K562 (cell line): ENCODE results near the gene PHF19. TPM values are rescaled to one million over a fixed set of nuclear protein-coding genes. Genes with fewer than 3 reads are reported as not detected.
A peak's percentile ranks its signal among the peaks of the same experiment; 100 is the strongest.

Experiments
- ATAC-seq: fragments of 200-7000 bp; cut with Tn5 transposase; 3 replicates; pipeline ENCODE4 v1.9.1; 2020; ENCODE audit warnings: moderate library complexity
- BruUV-seq: library from RNA; stranded (reverse); fragments of 400-500 nt; replicated peaks from 2 replicates; lab custom pipeline; 2021; lab: Mats Ljungman, UMichigan
- CTCF ChIA-PET: fragments of 300-600 bp; formaldehyde crosslinking; extraction: SDS; loops from one replicate; lab custom pipeline; 2021; ENCODE audit warnings: low intra/inter-chr PET ratio; lab: Yijun Ruan, JAX
- POLR2A ChIA-PET: fragments of 300-600, 350-650 bp; sonication (Branson Sonifier 250); formaldehyde crosslinking; extraction: SDS; loops from one replicate; lab custom pipeline; 2021; ENCODE audit warnings: antibody characterized with exemption, inconsistent platforms; lab: Yijun Ruan, JAX
- DNase-seq, 4 experiments: peaks; one replicate each; pipeline versions ENCODE4 v3.0.0 to v3.0.0-alpha.2; 2011 to 2018; ENCODE audit warnings: low spot score in 3 of 4, mixed read lengths in 3 of 4; ENCODE audit errors: extremely low read depth in 1 of 4
- FAIRE-seq: peaks from 2 replicates; lab custom pipeline; 2011; peaks lifted over from hg19 to GRCh38; lab: Jason Lieb, UNC
- H2AFZ ChIP-seq: 2 replicates; pipeline ENCODE4 v1.6.0; 2011; ENCODE audit warnings: low read depth, low read length, control low read depth, inconsistent platforms
- H3K27ac ChIP-seq: fragments of 200-600 bp; 3 replicates; pipeline ENCODE4 v1.8.0; 2011; ENCODE audit warnings: low read depth, mild to moderate bottlenecking, control low read depth, inconsistent platforms, low read length, moderate library complexity, mixed read lengths; ENCODE audit errors: extremely low read depth
- H3K27me3 ChIP-seq, 2 experiments: fragments of 300-600 bp in 1 of 2; 2 replicates in 1 of 2; 3 replicates in 1 of 2; pipeline versions ENCODE4 v1.6.0 to v1.8.0; 2011; ENCODE audit warnings: inconsistent platforms in 2 of 2, low read length in 2 of 2, mild to moderate bottlenecking in 1 of 2, mixed read lengths in 1 of 2, moderate library complexity in 1 of 2; ENCODE audit not compliant: control insufficient read depth in 2 of 2, insufficient read depth in 2 of 2
- H3K36me3 ChIP-seq: fragments of 300-600 bp; 3 replicates; pipeline ENCODE4 v1.8.0; 2011; ENCODE audit warnings: mild to moderate bottlenecking, low read length, inconsistent platforms; ENCODE audit not compliant: control insufficient read depth, insufficient read depth
- H3K4me1 ChIP-seq, 2 experiments: fragments of 200-600 bp in 1 of 2; replicated peaks in 1 of 2; 2 replicates in 1 of 2; 3 replicates in 1 of 2; pipeline versions ENCODE4 v1.5.1 to v1.8.0; 2011; ENCODE audit warnings: inconsistent platforms in 2 of 2, low read length in 2 of 2, mild to moderate bottlenecking in 1 of 2, mixed read lengths in 1 of 2, moderate library complexity in 1 of 2; ENCODE audit not compliant: control insufficient read depth in 2 of 2, insufficient read depth in 2 of 2
- H3K4me2 ChIP-seq: 2 replicates; pipeline ENCODE4 v1.6.1; 2011; ENCODE audit warnings: low read length, control low read depth, inconsistent platforms, mixed read lengths; ENCODE audit not compliant: insufficient read depth
- H3K4me3 ChIP-seq: fragments of 200-600 bp; sonication (generic), shearing (Covaris generic); 2 replicates; pipeline ENCODE4 v1.5.1; 2016; ENCODE audit warnings: control low read depth, inconsistent platforms
- H3K79me2 ChIP-seq: fragments of 200-600 bp; 3 replicates; pipeline ENCODE4 v1.8.0; 2011; ENCODE audit warnings: low read length, inconsistent platforms; ENCODE audit not compliant: control insufficient read depth, insufficient read depth
- H3K9ac ChIP-seq, 2 experiments: 2 replicates each; pipeline versions ENCODE4 v1.6.0 to v1.6.1; 2011; ENCODE audit warnings: low read depth in 2 of 2, low read length in 2 of 2, control low read depth in 1 of 2, inconsistent platforms in 1 of 2, mild to moderate bottlenecking in 1 of 2, mixed read lengths in 1 of 2; ENCODE audit not compliant: insufficient read depth in 1 of 2
- H3K9me1 ChIP-seq: one replicate; pipeline ENCODE4 v1.6.0; 2011; ENCODE audit warnings: inconsistent platforms, mild to moderate bottlenecking, low read length, moderate library complexity; ENCODE audit not compliant: control insufficient read depth, insufficient read depth
- H3K9me3 ChIP-seq: replicated peaks from 2 replicates; pipeline ENCODE4 v1.5.1; 2011; ENCODE audit warnings: low read depth, low read length, inconsistent platforms; ENCODE audit not compliant: control insufficient read depth, insufficient read depth
- H4K20me1 ChIP-seq: replicated peaks from 2 replicates; pipeline ENCODE4 v1.6.1; 2011; ENCODE audit warnings: low read length, inconsistent platforms, mixed read lengths; ENCODE audit not compliant: control insufficient read depth, insufficient read depth
- MCM5 ChIP-seq: fragments of 450-650 bp; IDR thresholded peaks from 2 replicates; pipeline ENCODE4 v1.6.1; 2016; ENCODE audit warnings: low read depth
- WGBS: fragments of 100-300 bp; shearing (Covaris generic); methylation state at CpG from one replicate; pipeline ENCODE4 v1.1.6; 2016; ENCODE audit warnings: low coverage, mixed read lengths; ENCODE audit not compliant: insufficient coverage; ENCODE audit errors: missing lambda C conversion rate; 5-methylcytosine and 5-hydroxymethylcytosine counted together
- in situ Hi-C: fragments of 300-500 bp; cut with MboI; formaldehyde crosslinking; loops from 4 replicates; pipeline ENCODE4 v1.15.0; 2018; ENCODE audit warnings: inconsistent platforms, mixed read lengths
- intact Hi-C: fragments of 100-400 bp; cut with micrococcal nuclease; formaldehyde crosslinking; loops from 2 replicates; pipeline ENCODE4 v1.14.2; 2022
- polyA plus RNA-seq, 8 experiments: library from polyadenylated mRNA; depleted of rRNA in 4 of 8; stranded (reverse) in 5 of 8; unstranded in 3 of 8; fragments of >200 nt; fragmentation: Nextera tagmentation in 2 of 8; fragmentation: Illumina TruSeq in 1 of 8; extraction: Ambion mirVana in 2 of 8; extraction: Trizol in 1 of 8; gene quantifications; 2 replicates each; pipeline versions ENCODE4 v1.2.1 to v1.2.3, GENCODE V29; 2011 to 2014; ENCODE audit warnings: inconsistent platforms in 1 of 8, missing spikeins in 1 of 8
- total RNA-seq, 7 experiments: library from RNA; depleted of rRNA in 6 of 7; stranded (reverse); fragments of >200 nt in 6 of 7; fragmentation: Illumina TruSeq in 2 of 7; extraction: Trizol in 2 of 7; gene quantifications; 2 replicates each; pipeline versions ENCODE4 v1.2.1 to v1.2.3, GENCODE V29; 2011 to 2021; ENCODE audit warnings: low replicate concordance in 1 of 7
- TF ChIP-seq, protein P1 (sequence below): fragments of 250-450 bp; sonication (Bioruptor Pico); IDR thresholded peaks from 2 replicates; pipeline ENCODE4 v1.9.0; 2021; ENCODE audit warnings: mild to moderate bottlenecking, inconsistent platforms

PHF19 gene
- total and polyA plus RNA-seq, 9 of the 15 experiments (the other 6 are each of a cell fraction or from before 2014, with no cell fraction given), result 95.8 to 403 (median 255) TPM

DNA sequence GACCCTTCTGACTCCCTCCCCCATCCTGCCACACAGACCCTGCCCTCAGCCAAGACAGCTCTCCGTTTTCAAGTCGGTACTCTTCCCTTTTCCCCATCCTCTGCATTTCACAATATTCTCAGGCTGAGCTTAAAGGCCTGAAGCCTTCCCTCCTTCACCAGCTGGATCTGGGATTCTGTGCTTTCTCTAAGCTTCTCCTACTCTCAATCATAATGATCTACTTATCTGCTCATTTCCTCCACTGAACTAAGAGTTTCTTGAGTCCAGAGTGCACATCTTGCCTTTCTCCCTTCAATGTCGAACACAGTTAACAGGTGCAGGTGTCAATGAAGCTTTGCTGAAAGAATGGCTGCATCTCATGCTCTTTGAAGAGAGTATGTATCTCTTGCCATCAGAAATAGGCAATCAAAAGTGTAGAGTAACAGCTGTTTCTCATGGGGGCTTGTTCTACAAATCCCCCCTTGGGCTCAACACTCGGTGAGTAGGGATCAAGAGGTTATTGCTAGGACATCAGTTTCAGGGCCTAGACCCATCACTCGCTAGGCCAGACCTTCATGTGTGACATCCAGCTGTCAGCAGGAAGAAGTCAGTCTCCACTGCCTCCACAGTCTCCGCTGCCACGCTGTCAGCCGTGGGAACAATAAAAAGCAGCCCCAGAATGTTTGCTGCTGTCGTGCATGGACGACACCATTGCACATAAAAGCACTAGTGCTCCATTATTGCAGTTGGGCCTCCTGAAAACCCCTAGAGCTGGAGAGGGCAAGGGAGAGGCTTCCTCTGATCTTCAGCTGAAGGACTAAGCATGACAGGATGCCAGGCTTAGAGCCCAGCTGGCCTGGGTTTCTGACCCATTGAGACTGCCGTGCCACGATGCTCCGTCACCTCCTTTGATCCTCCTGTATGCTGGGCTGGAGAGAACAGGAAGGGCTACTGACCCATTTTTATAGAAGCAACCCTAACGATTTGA lies 25.9 kb upstream of the PHF19 start:
- ChIA-PET CTCF (no interaction called here), POLR2A (interaction anchor here (0.9 to 22.9 kb wide), 7 partner anchors 9 to 173 kb away, joined by 3 to 464 read pairs (median 4); partner anchors contain the start of gene PHF19)
- no peak for FAIRE-seq
- BruUV-seq, result no TSS peak
- H3K27me3 ChIP-seq, result no peaks in the 10 kb centered on the region
- H3K4me1 ChIP-seq, result peaks cover 32 to 33% of the 10 kb centered on the region in 2 experiments; a peak in 4 of 5 replicates
- H3K27ac ChIP-seq, result no peak overlapping the region
- WGBS, result 42% methylated on average over 14 of the region's 14 CpGs
- in situ Hi-C loops (no loop called here), intact Hi-C loops (no loop called here)
- no peak overlapping the region for H3K4me3 ChIP-seq
- H4K20me1 ChIP-seq, result no peaks in the 10 kb centered on the region
- H3K4me2 ChIP-seq, result no peak overlapping the region
- TF ChIP-seq MCM5, result no peak
- TF ChIP-seq, protein P1, sequence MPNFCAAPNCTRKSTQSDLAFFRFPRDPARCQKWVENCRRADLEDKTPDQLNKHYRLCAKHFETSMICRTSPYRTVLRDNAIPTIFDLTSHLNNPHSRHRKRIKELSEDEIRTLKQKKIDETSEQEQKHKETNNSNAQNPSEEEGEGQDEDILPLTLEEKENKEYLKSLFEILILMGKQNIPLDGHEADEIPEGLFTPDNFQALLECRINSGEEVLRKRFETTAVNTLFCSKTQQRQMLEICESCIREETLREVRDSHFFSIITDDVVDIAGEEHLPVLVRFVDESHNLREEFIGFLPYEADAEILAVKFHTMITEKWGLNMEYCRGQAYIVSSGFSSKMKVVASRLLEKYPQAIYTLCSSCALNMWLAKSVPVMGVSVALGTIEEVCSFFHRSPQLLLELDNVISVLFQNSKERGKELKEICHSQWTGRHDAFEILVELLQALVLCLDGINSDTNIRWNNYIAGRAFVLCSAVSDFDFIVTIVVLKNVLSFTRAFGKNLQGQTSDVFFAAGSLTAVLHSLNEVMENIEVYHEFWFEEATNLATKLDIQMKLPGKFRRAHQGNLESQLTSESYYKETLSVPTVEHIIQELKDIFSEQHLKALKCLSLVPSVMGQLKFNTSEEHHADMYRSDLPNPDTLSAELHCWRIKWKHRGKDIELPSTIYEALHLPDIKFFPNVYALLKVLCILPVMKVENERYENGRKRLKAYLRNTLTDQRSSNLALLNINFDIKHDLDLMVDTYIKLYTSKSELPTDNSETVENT (CRISPR knock-in tag), result peak; percentile 9; the same call in 1 of the 2 replicates
- H2AFZ ChIP-seq, result peak overlapping the region; percentile 10; the same call in 1 of the 2 replicates
- ATAC-seq, result no peak
- H3K9me3 ChIP-seq, result no peaks in the 10 kb centered on the region
- H3K9me1 ChIP-seq, result no peaks in the 10 kb centered on the region
- H3K36me3 ChIP-seq, result no peaks in the 10 kb centered on the region
- H3K9ac ChIP-seq, result no peak overlapping the region; a peak in 1 of 4 replicates
- DNase-seq, result peak in 1 of 4 experiments; percentile 27
- H3K79me2 ChIP-seq, result no peaks in the 10 kb centered on the region
